HepG2 (cell line): ENCODE results near the gene DEDD2. TPM values are rescaled to one million over a fixed set of nuclear protein-coding genes. Genes with fewer than 3 reads are reported as not detected.

Experiments used
- ATAC-seq: fragments of 200-7000 bp; cut with Tn5 transposase; 3 replicates; pipeline ENCODE4 v1.9.1; 2020; ENCODE audit warnings: mild to moderate bottlenecking, moderate library complexity
- BruUV-seq: library from RNA; stranded (reverse); fragments of 400-500 nt; replicated peaks from 2 replicates; lab custom pipeline; 2021; lab: Mats Ljungman, UMichigan
- CTCF ChIA-PET: fragments of 300-600 bp; formaldehyde crosslinking; extraction: SDS; loops from one replicate; lab custom pipeline; 2021; ENCODE audit warnings: low total read pairs, inconsistent platforms, low intra/inter-chr PET ratio; lab: Yijun Ruan, JAX
- POLR2A ChIA-PET: fragments of 350-600 bp; sonication (Branson Sonifier 250); formaldehyde crosslinking; loops from one replicate; lab custom pipeline; 2020; ENCODE audit warnings: antibody characterized with exemption, inconsistent platforms; lab: Yijun Ruan, JAX
- DNase-seq: peaks from one replicate; pipeline ENCODE4 v3.0.0-alpha.2; 2015; ENCODE audit warnings: low spot score
- FAIRE-seq: peaks from 3 replicates; lab custom pipeline; 2011; peaks lifted over from hg19 to GRCh38; lab: Jason Lieb, UNC
- H2AFZ ChIP-seq: one replicate; pipeline ENCODE4 v1.6.1; 2011; ENCODE audit warnings: low read length, inconsistent platforms
- H3K27ac ChIP-seq: fragments of 300-600 bp; 3 replicates; pipeline ENCODE4 v1.8.0; 2011; ENCODE audit warnings: mixed run types, mild to moderate bottlenecking, mixed read lengths, low read length, inconsistent platforms; ENCODE audit not compliant: insufficient read depth; ENCODE audit errors: extremely low read length
- H3K27me3 ChIP-seq, 2 experiments: fragments of 200-600 bp in 1 of 2; 2 replicates in 1 of 2; 3 replicates in 1 of 2; pipeline versions ENCODE4 v1.6.0 to v1.8.0; 2011; ENCODE audit warnings: low read length in 2 of 2, mild to moderate bottlenecking in 2 of 2, moderate library complexity in 2 of 2, inconsistent platforms in 1 of 2; ENCODE audit not compliant: insufficient read depth in 2 of 2, control insufficient read depth in 1 of 2
- H3K36me3 ChIP-seq, 2 experiments: fragments of 200-600 bp in 1 of 2; replicated peaks in 1 of 2; 2 replicates in 1 of 2; 3 replicates in 1 of 2; pipeline versions ENCODE4 v1.5.1 to v1.8.0; 2011; ENCODE audit warnings: low read length in 2 of 2, inconsistent platforms in 1 of 2; ENCODE audit not compliant: insufficient read depth in 2 of 2, control insufficient read depth in 1 of 2
- H3K4me1 ChIP-seq: 2 replicates; pipeline ENCODE4 v1.5.1; 2012; ENCODE audit warnings: low read length, inconsistent platforms; ENCODE audit not compliant: insufficient read depth
- H3K4me2 ChIP-seq: 2 replicates; pipeline ENCODE4 v1.6.0; 2011; ENCODE audit warnings: low read depth, low read length, inconsistent platforms
- H3K4me3 ChIP-seq, 3 experiments: fragments of 200-600 bp in 1 of 3; sonication (generic), shearing (Covaris generic) in 1 of 3; replicated peaks in 1 of 3; 2 replicates each; pipeline ENCODE4 v1.5.1; 2011 to 2016; ENCODE audit warnings: low read length in 3 of 3, inconsistent platforms in 2 of 3, low read depth in 2 of 3, mild to moderate bottlenecking in 2 of 3, control low read depth in 1 of 3, mixed read lengths in 1 of 3; ENCODE audit not compliant: insufficient read depth in 1 of 3
- H3K79me2 ChIP-seq: one replicate; pipeline ENCODE4 v1.6.1; 2011; ENCODE audit warnings: low read length, inconsistent platforms; ENCODE audit not compliant: insufficient read depth
- H3K9ac ChIP-seq: 2 replicates; pipeline ENCODE4 v1.6.0; 2011; ENCODE audit warnings: mild to moderate bottlenecking, low read depth, low read length, inconsistent platforms; ENCODE audit not compliant: insufficient read depth
- H3K9me3 ChIP-seq: 2 replicates; pipeline ENCODE4 v1.5.1; 2012; ENCODE audit warnings: mild to moderate bottlenecking, low read length
- H4K20me1 ChIP-seq: 2 replicates; pipeline ENCODE4 v1.6.0; 2011; ENCODE audit warnings: inconsistent platforms, mild to moderate bottlenecking, low read length, moderate library complexity; ENCODE audit not compliant: insufficient read depth
- AGO1 ChIP-seq: fragments of 200-400 bp; formaldehyde crosslinking; IDR thresholded peaks from 2 replicates; pipeline ENCODE4 v1.6.1; 2017; ENCODE audit warnings: mild to moderate bottlenecking, low read depth, low read length, moderate library complexity; ENCODE audit not compliant: poor library complexity, severe bottlenecking
- AGO2 ChIP-seq: fragments of 200-400 bp; formaldehyde crosslinking; optimal IDR thresholded peaks from 2 replicates; pipeline ENCODE3; 2017; ENCODE audit warnings: mild to moderate bottlenecking, low read depth, low read length, moderate library complexity
- AKAP8 ChIP-seq: sonication (generic); formaldehyde crosslinking; IDR thresholded peaks from 2 replicates; pipeline ENCODE4 v1.5.1; 2020; ENCODE audit warnings: mild to moderate bottlenecking, missing genetic modification reagents
- NFKB2 ChIP-seq: sonication (generic); formaldehyde crosslinking; IDR thresholded peaks from 2 replicates; pipeline ENCODE4 v1.4.0; 2020; ENCODE audit warnings: missing genetic modification reagents, borderline replicate concordance
- POGZ ChIP-seq: sonication (generic); formaldehyde crosslinking; IDR thresholded peaks from 2 replicates; pipeline ENCODE4 v1.4.0; 2020; ENCODE audit warnings: mild to moderate bottlenecking, missing genetic modification reagents
- POLR2A ChIP-seq, 2 experiments: IDR thresholded peaks; 2 replicates each; pipeline ENCODE4 v1.6.1; 2011; ENCODE audit warnings: low read depth in 2 of 2, low read length in 2 of 2, mild to moderate bottlenecking in 1 of 2, moderate library complexity in 1 of 2; ENCODE audit not compliant: insufficient read depth in 1 of 2
- POLR2G ChIP-seq: fragments of 200-400 bp; formaldehyde crosslinking; IDR thresholded peaks from 2 replicates; pipeline ENCODE4 v1.6.1; 2018; ENCODE audit warnings: mild to moderate bottlenecking, low read depth, low read length, moderate library complexity
- ZNF431 ChIP-seq: sonication (generic); formaldehyde crosslinking; IDR thresholded peaks from 2 replicates; pipeline ENCODE4 v1.9.0; 2022; ENCODE audit warnings: missing genetic modification reagents, low read depth, mild to moderate bottlenecking, borderline replicate concordance
- ZNF570 ChIP-seq: sonication (generic); formaldehyde crosslinking; IDR thresholded peaks from 2 replicates; pipeline ENCODE4 v1.4.0; 2020; ENCODE audit warnings: mild to moderate bottlenecking, missing genetic modification reagents, borderline replicate concordance
- WGBS: methylation state at CpG from one replicate; pipeline ENCODE4 v1.1.6; 2017; ENCODE audit warnings: low lambda C conversion rate; 5-methylcytosine and 5-hydroxymethylcytosine counted together
- in situ Hi-C: cut with HindIII; loops from 2 replicates; pipeline ENCODE4 v1.10.0; 2017; ENCODE audit warnings: low pct_unique_long_range_greater_than_20kb; ENCODE audit not compliant: extremely low pct_ligation_motif_present
- intact Hi-C: fragments of 100-400 bp; cut with micrococcal nuclease; formaldehyde crosslinking; loops from one replicate; pipeline ENCODE4 v1.10.0; 2022; ENCODE audit not compliant: unreplicated experiment
- polyA plus RNA-seq, 8 experiments: library from polyadenylated mRNA; depleted of rRNA in 3 of 8; stranded (reverse) in 7 of 8; unstranded in 1 of 8; fragments of >200 nt; fragmentation: Illumina TruSeq in 4 of 8; extraction: Trizol in 4 of 8; gene quantifications; 2 replicates each; pipeline versions ENCODE4 v1.2.1 to v1.2.3, GENCODE V29; 2011 to 2016; ENCODE audit warnings: low read depth in 4 of 8, missing spikeins in 1 of 8, mixed read lengths in 1 of 8; ENCODE audit not compliant: insufficient read depth in 1 of 8
- total RNA-seq, 5 experiments: library from RNA; depleted of rRNA; stranded (reverse); fragments of >200 nt; fragmentation: Illumina TruSeq; extraction: Trizol; gene quantifications; 2 replicates each; pipeline ENCODE4 v1.2.3, GENCODE V29; 2016; ENCODE audit warnings: low read depth in 1 of 5
- TF ChIP-seq, protein P1 (sequence below): sonication (generic); formaldehyde crosslinking; IDR thresholded peaks from 2 replicates; pipeline ENCODE4 v1.4.0; 2020; ENCODE audit warnings: missing genetic modification reagents, borderline replicate concordance

DEDD2 gene
- total and polyA plus RNA-seq, 2 of the 13 experiments (the other 11 are each of a cell fraction or from before 2014, with no cell fraction given): 19.2 to 24.7 TPM

DNA sequence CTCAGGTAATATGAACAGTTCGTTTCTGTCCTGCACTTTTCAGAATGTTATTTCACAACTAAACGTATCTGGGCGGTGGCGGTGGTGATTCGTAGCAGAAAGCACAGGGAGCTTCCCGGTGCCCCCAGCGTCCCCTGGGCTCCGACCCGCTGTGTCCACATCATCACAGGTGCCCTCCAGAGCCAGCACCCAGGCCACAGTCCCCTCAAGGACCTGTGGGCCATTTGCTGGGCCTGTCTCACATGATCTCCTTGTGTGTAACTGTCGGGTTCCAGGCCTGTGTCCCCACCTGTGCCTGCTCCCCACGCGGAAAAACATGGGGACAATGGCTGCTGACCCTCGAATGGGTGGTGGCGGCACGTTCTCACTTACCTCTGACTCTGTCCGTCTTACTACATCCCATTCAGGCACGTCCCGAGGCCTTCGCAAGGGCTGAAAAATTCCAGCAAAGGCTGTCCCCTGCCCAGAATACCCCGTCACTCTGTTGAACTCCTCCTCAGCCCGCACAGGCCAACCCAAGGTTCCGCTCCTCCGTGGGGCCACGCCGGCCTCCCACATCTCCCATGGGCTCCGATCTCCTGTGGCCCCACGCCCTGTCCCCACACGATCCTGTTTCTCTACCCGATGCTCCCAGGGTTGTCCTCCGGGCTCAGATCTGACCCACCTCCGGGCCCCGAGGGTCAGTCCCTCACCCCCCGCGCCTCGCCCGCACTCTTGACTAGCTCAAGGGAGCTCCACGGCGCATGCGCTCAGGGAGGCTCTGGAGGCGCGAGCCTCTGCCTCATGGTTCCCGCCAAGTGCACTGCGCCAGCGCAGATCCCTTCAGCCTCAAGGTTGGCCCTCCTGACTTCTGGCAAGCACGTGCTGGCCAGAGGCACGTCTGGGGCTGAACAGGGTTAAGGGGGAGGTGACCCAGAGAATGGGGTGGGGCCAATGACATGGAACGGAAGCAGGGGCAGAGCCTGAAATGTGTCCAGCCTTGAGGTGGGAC is 21.2 kb downstream of the DEDD2 start:
- peaks cover 18 to 29% of the 10 kb centered on the region in 2 experiments; a peak in 4 of 5 replicates for H3K36me3 ChIP-seq
- intact Hi-C loops: no loop called here
- H3K9ac ChIP-seq: no peak overlapping the region
- ATAC-seq: peak; percentile 19; the same call in 2 of the 3 replicates
- in situ Hi-C loops: no loop called here
- peaks cover 4% of the 10 kb centered on the region; the same call in 1 of the 2 replicates for H3K9me3 ChIP-seq
- TF ChIP-seq ZNF431 (no peak), AKAP8 (0 out of 2 replicates have a peak, but pooled peaks have one; percentile 41), POGZ (CRISPR knock-in tag) (no peak), POLR2G (peak; percentile 22; the same call in 1 of the 2 replicates), ZNF570 (no peak), NFKB2 (CRISPR knock-in tag) (no peak), AGO1 (peak; percentile 62), AGO2 (peak; percentile 83), POLR2A (IDR thresholded peaks at IDR 0.05; ENCODE audit: insufficient read depth in 1 of 2, low read depth in 2 of 2, low read length in 2 of 2) (0 out of 4 replicates have a peak, but pooled peaks of 1 of the 2 experiments have one; percentile 8)
- TF ChIP-seq, protein P1, sequence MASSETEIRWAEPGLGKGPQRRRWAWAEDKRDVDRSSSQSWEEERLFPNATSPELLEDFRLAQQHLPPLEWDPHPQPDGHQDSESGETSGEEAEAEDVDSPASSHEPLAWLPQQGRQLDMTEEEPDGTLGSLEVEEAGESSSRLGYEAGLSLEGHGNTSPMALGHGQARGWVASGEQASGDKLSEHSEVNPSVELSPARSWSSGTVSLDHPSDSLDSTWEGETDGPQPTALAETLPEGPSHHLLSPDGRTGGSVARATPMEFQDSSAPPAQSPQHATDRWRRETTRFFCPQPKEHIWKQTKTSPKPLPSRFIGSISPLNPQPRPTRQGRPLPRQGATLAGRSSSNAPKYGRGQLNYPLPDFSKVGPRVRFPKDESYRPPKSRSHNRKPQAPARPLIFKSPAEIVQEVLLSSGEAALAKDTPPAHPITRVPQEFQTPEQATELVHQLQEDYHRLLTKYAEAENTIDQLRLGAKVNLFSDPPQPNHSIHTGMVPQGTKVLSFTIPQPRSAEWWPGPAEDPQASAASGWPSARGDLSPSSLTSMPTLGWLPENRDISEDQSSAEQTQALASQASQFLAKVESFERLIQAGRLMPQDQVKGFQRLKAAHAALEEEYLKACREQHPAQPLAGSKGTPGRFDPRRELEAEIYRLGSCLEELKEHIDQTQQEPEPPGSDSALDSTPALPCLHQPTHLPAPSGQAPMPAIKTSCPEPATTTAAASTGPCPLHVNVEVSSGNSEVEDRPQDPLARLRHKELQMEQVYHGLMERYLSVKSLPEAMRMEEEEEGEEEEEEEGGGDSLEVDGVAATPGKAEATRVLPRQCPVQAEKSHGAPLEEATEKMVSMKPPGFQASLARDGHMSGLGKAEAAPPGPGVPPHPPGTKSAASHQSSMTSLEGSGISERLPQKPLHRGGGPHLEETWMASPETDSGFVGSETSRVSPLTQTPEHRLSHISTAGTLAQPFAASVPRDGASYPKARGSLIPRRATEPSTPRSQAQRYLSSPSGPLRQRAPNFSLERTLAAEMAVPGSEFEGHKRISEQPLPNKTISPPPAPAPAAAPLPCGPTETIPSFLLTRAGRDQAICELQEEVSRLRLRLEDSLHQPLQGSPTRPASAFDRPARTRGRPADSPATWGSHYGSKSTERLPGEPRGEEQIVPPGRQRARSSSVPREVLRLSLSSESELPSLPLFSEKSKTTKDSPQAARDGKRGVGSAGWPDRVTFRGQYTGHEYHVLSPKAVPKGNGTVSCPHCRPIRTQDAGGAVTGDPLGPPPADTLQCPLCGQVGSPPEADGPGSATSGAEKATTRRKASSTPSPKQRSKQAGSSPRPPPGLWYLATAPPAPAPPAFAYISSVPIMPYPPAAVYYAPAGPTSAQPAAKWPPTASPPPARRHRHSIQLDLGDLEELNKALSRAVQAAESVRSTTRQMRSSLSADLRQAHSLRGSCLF (CRISPR knock-in tag): no peak
- H3K27me3 ChIP-seq: peaks cover 0 to 2% of the 10 kb centered on the region in 2 experiments; a peak in 1 of 5 replicates
- no peak for FAIRE-seq
- no peak overlapping the region for H3K4me3 ChIP-seq
- ChIA-PET POLR2A (no interaction called here), CTCF (no interaction called here)
- no peak overlapping the region for H3K4me2 ChIP-seq
- BruUV-seq: TSS peak; percentile 34
- WGBS: 95% methylated on average over 42 of the region's 47 CpGs
- H3K4me1 ChIP-seq: peaks cover 9% of the 10 kb centered on the region; the same call in 1 of the 2 replicates
- DNase-seq: no peak
- no peaks in the 10 kb centered on the region for H3K79me2 ChIP-seq
- H4K20me1 ChIP-seq: peaks cover 17% of the 10 kb centered on the region; the same call in 1 of the 2 replicates
- H2AFZ ChIP-seq: no peak overlapping the region
- no peak overlapping the region for H3K27ac ChIP-seq
